Measurements from ENCODE around the gene STXBP6.
"Not testable (repeated sequence)": the region's sequence is repeated elsewhere in the genome, so short reads cannot be mapped to it uniquely, and the experiment has no call there.

Gene STXBP6

DNA sequence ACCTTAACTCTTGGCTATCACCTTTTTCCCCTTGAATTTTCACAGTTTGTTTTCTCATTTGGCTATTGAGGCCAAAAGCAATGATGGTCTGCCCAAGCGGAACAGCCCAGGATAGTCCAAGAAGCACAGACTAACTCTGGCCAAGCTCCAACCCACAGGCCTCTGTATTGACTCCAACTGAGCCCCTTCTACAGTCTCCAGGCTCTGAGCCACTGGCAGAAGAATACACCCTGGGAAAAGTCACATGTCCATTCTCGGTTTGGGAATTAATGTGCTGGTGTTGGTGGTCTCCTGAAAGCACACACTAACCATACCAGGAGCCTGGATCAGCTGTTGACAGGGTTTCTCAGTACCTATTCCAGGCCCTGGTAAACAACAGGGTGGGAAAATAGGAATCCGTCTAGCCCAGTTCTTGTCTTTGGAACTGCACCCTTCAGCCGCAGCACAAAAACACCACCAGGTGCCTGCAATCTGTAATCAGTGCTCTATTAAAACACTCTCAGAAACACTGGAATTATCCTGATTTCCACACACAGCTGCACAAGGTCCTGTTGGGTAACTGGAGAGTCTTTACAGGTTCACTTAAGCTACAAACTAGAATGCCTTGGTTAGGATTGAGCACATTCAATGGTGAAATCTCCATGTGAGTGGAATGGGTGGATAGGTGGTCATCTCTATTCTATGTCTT, 63.6 kb downstream of the STXBP6 start:
- DNase-seq (ENCODE audit: low read depth in 2 of 2), result no peak

DNA sequence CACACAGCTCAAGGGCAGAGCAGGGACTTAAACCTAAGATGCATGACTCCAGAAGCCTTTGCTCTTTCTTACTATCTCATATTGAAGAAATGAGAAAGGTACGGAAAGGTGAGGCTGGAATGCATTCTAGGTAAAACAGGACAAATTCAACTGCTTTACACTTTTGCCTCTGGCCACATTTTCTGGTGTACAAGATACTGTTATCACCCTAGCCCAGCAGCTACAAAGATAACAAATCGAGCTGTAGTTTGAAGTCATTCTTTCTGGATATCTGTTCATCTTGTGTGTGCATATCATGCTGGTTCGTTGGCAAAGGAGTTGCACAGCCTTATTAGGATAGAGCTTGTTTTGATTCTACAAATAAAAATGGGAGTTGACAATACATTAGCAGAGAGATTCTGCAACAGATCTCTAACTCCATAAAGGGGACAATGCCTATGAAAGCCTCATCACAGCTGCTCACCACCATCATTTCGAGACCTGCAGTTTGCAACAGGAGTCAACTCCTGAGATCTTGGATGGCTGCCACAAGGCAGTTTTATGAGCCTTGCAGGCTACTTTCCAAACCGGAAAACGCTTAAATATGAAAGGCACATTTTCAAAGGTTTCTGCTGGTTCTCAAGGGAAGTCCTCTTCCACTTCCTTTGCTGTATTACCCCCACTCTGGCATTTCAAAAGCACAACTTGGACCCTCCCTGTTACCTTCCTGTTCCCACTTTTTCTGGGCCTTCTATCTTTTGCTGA, 64.9 kb downstream of the STXBP6 start:
- no peak for DNase-seq (ENCODE audit: low read depth in 2 of 2)

DNA sequence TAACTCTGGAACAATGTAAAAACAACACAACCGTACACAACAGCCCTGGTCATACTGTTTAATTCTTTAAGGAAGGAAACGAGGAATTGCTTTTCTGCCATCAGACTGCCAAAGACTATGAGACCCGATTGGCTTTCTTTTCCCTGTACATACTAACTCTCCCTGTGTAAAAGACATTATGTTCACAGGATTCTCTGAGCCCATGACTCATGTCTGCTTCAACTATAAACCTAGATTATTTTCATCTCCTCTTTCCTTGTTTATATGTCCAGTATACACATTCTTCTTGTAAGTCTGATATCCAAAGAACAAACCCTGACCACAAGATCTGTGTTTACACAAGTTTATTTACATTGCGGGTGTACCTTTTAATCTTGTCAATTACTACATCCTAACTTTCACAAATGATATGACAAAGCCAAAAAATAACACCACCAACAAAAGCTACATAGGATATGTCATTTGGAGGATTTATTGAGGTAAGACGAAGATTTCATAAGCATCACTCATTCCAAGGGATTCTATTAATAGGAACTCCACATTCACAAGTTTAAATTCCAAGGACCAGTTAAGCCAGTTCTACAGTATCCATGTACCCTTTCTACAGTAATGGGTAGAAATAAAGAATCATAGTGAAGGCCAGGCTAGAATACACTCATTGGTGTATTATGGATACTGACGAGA, 67.3 kb downstream of the STXBP6 start:
- DNase-seq (ENCODE audit: low read depth in 2 of 2), result no peak

DNA sequence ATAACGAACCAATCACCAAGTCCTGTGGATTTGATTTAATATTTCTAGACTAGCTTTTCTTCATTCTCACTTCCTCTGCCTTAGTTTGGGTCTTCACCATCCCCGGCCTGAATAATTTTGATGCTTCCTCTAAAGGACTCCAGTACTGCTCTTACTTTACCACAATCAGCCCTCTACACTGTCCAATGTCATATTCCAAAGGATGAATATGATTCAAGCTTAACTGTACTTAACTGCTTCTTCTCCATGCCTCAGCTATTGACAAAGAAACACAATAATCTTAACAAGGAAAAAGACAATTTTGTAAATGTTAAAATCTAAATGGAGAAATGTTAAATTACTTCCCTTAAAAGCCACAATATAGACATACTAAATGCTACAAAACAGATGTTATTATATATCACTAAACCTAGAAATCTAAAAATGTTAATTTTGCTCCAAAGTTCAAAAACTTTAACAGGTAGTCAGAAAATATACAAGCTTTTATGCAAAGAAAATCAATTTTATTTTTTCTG, 70.2 kb downstream of the STXBP6 start:
- no peak for DNase-seq (ENCODE audit: low read depth in 2 of 2)

DNA sequence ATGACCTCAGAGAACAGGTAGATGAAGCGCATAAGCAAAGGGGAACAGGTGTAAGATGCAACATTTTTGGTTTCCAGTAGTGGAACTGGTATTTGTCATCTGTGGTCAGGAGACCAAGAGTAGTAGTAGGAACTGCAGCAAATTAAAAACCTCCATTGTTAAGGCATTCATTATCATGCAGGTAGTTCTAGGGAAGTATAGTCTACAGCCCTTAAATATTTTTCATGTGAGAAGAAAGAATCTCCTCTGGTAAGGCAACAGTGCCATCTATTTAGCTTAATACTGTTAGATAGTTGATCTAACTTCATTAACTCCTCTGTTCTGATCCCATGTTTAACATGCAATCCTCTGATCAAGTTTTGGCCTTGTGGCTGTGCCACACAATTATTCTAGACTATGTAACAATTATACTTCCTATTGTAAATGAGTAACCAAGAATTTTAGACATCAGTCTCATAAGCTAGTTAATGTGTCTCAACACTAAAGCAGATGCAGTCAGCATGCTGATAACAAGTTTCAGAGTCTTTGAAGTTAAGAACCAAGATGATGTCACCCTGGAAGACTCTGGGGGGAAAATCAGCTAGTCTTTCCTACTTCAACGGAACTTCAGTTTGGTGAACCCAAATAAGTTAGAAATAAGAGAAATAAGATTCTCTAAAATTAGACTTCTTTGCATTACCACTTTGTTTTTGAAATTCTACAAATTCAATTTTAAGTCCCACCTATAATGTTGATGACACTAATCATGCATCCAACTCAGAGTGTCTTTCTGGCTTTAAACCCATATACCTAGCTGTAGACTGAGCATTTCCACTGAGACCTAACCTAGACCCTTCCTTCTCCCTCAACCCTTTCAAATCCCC, 70.9 kb downstream of the STXBP6 start:
- DNase-seq (ENCODE audit: low read depth in 2 of 2), result no peak

DNA sequence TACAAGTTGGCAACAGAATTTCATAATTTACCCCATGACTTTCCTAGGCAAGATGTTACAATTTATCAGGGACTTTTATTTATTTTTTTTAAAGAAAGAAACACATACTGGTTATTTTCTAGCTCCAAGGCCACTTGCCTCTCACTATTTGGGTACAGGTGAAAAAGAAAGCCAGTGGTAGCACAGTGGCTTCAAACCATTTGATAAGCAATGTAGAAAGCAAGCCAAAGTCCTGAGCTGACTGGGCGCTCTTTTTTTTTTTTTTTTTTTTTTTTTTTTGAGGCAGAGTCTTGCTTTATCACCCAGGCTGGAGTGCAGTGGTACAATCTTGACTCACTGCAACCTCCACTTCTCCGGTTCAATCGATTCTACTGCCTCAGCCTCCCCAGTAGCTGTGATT, 73.3 kb downstream of the STXBP6 start:
- DNase-seq (ENCODE audit: low read depth in 2 of 2), result no peak

DNA sequence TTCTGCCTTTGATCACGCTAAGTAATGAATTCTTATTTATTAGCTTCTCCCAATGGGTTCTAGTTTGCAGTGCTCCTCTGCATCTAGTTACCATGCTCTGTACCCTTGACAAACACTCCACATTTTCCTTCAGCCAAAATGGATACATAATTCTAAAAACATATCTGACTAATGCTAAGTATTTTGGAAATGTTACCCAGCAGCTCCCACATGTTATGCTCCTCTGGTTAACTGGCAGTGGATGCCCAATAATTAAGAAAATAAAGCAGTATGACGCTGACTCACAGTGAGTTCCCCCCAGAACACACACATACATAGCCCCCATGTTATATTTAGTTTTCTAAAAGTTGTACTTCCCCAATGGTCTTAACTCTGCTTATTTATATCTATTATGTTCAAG, 74.6 kb downstream of the STXBP6 start:
- DNase-seq (ENCODE audit: low read depth in 2 of 2), result no peak

DNA sequence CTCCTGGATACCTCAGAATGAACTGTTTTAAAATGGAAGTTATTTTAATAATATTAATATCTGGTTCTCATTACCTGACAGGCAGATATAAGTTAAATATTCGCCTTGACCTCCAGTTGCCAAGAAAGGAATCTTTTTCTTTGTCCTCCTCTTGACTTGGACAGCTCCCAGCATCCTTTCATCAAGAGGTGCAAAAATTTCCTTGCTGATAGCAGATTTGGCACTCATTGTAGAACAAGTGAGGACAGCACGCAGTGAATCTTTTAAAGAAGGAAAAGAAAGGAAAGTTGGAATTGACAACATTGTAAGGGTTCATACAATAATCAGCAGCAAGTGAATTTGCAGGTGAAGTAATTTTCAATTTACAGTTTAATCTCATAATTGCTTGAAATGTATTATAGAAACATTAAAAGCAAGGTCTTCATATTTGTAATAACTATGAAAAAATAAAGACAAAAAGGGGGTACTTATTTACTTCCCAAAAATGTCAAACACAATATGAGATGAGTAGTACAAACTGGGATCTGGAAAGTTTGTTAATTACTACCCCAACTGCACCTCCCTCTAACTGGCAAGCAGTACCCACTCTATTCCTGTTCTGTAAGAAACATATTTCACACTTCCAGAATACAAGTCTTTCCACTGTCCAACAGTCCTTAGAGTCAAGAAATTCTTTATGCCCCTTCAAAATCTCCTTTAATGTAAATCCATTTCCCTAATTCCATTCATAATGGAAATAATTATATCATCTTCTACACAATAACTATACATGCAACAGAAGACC, 75.2 kb downstream of the STXBP6 start:
- no peak for DNase-seq (ENCODE audit: low read depth in 2 of 2)

DNA sequence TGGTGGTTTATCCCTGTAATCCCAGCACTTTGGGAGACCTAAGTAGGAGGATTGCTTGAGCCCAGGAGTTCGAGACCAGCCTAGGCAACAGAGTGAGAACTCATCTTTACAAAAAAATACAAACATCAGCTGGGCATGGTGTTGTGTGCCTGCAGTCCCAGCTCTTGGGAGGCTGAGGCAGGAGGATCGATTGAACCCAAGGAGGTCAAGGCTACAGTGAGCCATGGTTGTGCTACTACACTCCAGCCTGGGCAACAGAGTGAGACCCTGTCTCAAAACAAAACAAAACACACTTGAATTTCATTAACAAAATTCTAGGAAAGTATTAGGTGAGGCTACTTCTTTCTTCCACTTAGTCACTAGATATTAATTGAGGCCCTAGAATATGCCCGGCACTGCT, 77.1 kb downstream of the STXBP6 start:
- DNase-seq (ENCODE audit: low read depth in 2 of 2), result no peak

DNA sequence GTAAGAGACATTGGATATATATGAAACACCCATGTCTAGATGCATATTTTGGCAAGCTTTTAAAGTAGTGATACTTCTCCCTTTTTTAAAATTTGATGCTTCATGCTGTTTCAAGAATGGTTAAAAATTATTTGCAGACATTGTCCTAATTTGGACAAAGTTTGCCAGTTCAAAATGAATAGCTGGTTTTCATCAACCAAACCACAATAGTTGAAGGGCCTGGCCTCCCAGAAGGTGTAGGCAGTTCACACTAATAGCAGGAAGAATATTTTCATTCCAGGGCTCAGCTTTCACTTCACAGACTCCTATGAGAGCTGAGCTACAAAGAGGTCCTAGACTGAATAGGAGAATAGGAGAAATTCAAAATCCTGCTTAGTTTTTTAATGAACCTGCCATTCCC, 78.7 kb downstream of the STXBP6 start:
- no peak for DNase-seq (ENCODE audit: low read depth in 2 of 2)

DNA sequence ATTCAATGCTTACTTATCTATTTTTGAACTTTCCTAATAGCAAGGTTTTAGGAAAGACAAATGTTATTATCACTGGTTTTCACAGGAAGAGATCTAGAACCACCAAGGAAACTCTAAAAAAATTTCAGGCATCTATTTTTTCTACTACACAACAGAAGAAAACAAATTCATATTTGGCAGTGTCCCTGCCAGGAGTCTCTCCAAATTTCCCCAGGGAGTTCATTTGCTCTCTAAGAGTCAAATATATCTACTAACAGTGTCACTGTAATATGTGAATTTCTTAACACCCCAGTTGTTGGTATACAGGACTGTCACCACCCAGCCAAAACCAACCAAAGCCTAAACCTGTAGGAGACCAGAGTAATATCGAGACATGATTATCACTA, 83.4 kb downstream of the STXBP6 start:
- DNase-seq (ENCODE audit: low read depth in 2 of 2), result no peak

DNA sequence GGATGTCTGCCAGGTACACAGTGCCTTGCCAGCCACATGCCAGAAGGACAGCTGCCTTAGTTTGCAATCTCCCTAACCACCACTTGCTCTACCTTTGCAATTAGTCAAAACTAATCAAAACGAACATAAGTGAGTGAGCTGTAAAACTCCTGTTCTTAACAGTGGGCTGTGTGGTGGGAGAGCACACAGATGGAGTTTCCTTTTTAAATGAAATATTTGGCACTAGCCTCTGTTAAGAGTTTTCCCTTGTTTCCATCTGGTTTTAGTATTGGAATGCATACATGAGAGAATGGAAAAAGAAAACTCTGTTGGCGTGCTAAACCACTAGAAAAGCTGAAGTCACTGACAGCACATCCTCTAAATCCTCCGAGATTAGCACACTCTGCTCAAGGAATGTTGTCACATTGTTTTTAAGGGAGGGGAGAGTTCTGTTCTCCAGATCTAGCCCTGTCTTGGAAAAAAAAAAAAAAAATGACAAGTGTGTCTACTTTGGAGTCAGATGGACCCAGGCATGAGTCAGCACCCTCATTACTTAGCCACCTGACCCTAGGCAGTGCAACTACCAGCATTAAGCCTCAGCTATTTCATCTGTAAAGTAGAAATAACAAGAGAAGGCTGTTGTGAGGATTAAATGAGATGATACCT, 83.9 kb downstream of the STXBP6 start:
- no peak for DNase-seq (ENCODE audit: low read depth in 2 of 2)

DNA sequence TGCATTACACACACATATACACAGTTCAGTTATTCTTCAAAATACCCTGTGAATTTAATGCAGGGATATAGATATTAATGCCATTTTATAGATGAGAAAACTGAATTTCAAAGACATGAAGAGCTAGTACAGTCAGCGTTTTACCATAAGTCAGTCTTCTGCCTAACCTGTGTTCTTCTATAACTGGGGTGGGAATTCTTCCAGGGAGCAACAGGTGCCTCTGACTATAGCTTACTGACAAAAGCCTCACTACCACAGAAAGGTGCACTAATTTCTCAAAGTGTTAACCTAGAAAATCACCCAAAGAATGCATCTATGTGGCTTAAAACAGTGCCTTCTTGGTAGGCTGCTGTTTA, 84.4 kb downstream of the STXBP6 start:
- DNase-seq (ENCODE audit: low read depth in 2 of 2), result no peak

DNA sequence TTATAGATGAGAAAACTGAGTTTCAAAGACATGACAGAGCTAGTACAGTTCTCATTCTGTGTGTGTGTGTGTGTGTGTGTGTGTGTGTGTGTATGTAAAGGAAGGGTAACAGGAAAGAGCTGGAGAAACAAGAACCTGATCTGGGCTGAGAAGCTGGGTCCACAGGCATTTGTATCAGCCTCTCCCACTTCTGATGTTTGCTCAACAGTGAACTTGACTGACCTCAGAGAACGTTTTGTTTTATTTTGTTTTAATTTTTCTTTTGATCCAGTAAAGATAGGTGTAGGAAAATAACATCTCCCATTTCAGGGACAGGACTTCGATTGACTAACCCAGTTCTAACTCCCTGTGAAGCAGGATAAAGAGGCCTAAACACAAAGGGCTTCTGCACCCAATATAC, 85.4 kb downstream of the STXBP6 start:
- no peak for DNase-seq (ENCODE audit: low read depth in 2 of 2)

DNA sequence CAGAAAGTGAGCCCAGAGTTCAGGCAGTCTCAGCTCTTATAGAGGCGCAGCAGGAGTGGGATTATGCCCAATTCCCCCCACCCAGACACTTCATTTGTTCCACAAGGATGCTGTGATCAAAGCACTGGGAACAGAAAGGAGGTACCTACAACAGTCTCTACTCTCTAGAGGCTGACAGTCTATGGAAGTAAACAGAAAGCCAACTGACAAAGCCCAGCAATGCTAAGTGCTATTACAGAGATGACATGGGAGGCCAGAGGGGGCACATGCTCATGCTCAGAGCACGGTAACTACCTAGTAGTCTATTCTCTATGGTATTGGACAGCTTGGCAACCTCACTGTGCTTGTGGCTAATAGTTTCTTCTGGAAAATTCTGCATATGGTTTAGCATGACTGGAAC, 85.9 kb downstream of the STXBP6 start:
- no peak for DNase-seq (ENCODE audit: low read depth in 2 of 2)

DNA sequence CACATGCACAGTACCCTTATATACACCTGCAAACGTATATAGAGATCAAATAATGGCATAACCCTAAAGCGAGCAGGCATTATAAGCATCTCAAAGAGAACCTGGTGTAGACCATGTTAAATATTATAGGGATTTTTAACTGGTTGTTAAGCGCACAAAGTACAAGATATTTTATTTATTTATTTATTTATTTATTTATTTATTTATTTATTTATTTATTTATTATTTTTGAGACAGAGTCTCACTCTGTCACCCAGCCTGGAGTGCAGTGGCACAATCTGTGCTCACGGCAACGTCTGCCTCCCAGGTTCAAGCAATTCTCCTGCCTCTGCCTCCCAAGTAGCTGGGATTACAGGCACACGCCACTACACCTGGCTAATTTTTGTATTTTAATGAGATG, 87.8 kb downstream of the STXBP6 start:
- DNase-seq (ENCODE audit: low read depth in 2 of 2), result not testable (repeated sequence)

DNA sequence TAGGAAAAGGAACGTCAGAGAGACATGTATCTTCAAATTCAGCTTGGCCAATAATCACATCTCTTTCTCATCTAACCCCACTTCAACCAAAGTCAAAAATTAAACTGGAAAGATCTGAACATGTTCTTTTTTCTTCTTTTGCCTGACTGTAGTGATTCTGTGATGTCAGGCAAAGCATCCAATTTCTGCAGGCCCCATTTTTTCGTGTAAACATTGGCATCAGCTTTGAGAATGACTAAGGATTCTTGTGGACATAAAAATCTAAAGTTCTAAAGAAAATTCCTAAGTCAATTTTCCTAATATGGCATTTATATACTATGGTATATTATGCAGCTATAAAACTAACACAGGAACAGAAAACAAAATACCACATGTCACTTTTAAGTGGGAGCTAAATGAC, 89.1 kb downstream of the STXBP6 start:
- DNase-seq (ENCODE audit: low read depth in 2 of 2), result no peak

DNA sequence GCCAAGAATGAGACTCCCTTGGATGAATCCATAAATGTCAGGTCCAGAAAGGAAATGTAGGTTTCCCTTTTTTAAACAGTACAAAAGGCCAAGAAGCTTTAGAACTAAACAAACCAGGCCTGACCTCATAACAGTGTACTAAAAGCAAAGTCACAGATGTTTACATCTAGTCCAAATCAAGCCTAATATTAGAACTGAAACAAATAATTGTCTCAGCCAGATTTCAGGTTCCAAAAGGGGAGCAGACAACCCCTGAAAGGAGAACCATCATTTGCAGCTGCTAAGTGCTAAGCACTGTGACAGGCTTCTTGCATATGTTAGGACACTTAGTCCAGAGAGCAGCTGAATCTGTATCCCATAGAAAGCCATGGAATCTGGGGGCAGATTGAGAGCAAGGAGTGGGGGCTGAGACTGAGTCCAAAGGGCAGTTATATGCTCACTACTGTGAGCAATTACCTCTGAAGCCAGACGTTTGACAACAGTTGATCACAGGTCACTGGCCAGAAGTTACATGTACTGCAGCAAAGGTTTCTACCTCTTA, 90.1 kb downstream of the STXBP6 start:
- DNase-seq (ENCODE audit: low read depth in 2 of 2), result no peak

DNA sequence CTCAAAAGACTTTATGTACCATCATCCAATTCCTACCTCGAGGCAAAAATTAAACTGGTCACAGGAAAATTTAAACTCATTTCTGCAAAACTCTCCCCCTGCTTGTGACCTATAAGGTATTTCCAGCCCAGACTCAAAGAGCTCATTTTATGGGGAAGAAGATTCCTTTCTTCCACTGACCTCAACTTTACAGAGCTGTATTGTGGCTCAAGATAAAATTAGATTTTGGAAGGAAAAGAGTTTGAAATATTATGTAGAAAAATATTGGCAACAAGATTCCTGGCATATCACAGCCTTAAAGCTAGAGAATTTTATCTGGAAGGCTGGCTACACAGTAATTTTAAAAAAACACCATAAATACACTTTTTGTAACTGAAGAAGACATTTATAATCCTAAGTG, 91.7 kb downstream of the STXBP6 start:
- DNase-seq (ENCODE audit: low read depth in 2 of 2), result no peak

DNA sequence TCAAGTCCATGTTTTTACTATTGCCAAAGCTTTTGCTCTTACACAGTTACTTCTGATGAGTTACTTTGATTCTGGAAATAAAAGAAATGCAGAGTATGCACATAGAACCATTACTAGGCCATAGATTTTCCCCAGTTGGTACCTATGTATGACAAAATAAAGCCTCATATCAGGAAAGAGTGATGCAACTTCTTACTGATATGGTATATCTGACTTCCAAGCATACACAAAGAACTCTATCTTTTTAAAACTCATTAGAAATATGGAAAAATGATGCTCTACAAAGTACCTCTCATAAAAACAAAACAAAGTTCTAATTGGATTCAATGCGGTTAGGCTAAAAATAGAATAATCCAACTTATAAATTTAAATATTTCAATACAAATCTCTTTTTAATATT, 92.1 kb downstream of the STXBP6 start:
- DNase-seq (ENCODE audit: low read depth in 2 of 2), result no peak
